Right lobe of liver (tissue), 4 donors: ENCODE measurements around the gene RPTOR.

ENCODE experiments used
- POLR2A ChIP-seq: fragments of 450-650 bp; IDR thresholded peaks from one replicate; pipeline ENCODE4 v1.6.1; 2017; ENCODE audit warnings: antibody characterized with exemption, mild to moderate bottlenecking
- TF ChIP-seq, protein P1 (sequence below), 4 donors: fragments of 200-600 bp in 3 of 4; fragments of 450-650 bp in 1 of 4; IDR thresholded peaks; one replicate each; pipeline versions ENCODE4 v1.5.1 to v1.8.0; 2016 to 2022; ENCODE audit warnings: antibody characterized with exemption in 4 of 4, mild to moderate bottlenecking in 2 of 4
- donor health status: DM: no; HTN: no; CAD: no.
- donor health status: DM: no; HTN: no; CAD: no.
- donor health status: DM: no; HTN: yes; CAD: no.

DNA sequence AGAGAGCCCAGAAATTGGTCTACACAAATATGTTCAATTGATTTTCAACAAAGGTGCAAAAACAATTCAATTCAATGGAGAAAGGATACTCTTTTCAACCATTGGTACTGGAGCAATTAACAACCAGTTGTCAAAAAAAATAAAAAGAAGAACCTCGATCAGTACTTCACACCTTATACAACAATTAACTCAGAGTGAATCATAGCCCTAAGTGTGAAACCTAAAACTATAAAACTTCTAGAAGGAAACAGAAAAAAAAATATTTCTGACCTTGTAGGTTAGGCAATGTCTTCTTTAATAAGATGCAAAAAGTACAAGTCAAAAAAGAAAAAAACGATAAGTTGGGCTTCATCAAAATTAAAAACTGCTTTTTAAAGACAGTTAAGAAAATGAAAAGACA lies 390.9 kb downstream of the RPTOR start:
- TF ChIP-seq, protein P1, sequence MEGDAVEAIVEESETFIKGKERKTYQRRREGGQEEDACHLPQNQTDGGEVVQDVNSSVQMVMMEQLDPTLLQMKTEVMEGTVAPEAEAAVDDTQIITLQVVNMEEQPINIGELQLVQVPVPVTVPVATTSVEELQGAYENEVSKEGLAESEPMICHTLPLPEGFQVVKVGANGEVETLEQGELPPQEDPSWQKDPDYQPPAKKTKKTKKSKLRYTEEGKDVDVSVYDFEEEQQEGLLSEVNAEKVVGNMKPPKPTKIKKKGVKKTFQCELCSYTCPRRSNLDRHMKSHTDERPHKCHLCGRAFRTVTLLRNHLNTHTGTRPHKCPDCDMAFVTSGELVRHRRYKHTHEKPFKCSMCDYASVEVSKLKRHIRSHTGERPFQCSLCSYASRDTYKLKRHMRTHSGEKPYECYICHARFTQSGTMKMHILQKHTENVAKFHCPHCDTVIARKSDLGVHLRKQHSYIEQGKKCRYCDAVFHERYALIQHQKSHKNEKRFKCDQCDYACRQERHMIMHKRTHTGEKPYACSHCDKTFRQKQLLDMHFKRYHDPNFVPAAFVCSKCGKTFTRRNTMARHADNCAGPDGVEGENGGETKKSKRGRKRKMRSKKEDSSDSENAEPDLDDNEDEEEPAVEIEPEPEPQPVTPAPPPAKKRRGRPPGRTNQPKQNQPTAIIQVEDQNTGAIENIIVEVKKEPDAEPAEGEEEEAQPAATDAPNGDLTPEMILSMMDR (IDR thresholded peaks at IDR 0.05): no peak
- TF ChIP-seq POLR2A: no peak
